ENCODE results near the gene AUP1. TPM values are rescaled to one million over a fixed set of nuclear protein-coding genes. Genes with fewer than 3 reads are reported as not detected.

The AUP1 gene
- total and polyA plus RNA-seq, 2 donors (not counting 1 experiment from before 2014, with no cell fraction given) = 54.0 to 70.4 TPM

DNA sequence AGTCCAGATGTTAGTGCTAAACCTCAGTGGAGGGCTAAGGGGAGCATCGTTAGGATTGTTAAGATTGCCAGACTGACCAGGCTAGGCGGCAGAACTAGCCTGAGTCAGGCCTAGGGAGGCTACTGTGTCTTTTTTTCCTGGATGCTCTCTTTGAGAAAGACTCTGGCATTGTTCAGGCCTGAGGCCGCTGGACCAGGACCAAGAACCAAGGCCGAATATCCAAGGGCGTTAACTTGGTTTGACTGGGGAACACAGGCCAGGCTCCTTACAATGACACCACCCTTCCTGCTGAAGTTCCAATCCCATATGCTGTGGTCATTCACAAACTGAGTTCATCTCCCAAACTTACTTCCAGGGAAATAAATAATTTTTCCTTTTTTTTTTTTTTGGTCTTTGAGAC is 10.8 kb upstream of the AUP1 start:
- H3K9me3 ChIP-seq (ENCODE audit: control insufficient read depth, insufficient read depth, low read depth, low read length) = no peaks in the 10 kb centered on the region

DNA sequence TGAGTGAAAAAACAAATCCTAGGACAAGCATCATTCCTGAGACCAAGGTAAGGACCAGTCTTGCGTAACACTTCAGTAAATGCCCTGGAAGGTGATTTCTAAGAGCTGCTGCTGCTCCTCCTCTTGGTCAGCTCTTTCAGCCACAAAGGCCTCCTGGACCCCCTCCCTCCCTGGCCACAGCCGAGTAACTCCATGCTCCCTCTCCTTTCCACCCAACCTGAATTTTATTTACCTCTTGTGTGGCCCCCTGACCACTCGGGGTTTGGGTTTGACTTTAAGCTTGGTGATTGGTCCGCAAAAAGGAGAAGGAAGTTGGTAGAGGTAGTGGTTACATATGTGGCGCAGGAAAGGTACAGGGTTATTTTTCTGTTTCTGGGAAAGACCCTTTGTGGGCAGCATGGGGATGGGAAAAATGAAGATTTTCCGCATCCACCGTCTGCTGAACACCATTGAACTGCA is 9.4 kb upstream of the AUP1 start:
- H3K4me3 ChIP-seq (replicated peaks in 1 of 4; ENCODE audit: control extremely low read depth in 1 of 4, insufficient read depth in 1 of 4, low read depth in 3 of 4, low read length in 4 of 4) = no peak overlapping the region
- no peak overlapping the region for H3K4me2 ChIP-seq (ENCODE audit: extremely low read depth, insufficient read depth, low read length)
- no peaks in the 10 kb centered on the region for H3K9me3 ChIP-seq (ENCODE audit: control insufficient read depth, insufficient read depth, low read depth, low read length)
- H2AFZ ChIP-seq (ENCODE audit: low read length) = no peak overlapping the region
- peaks cover 2% of the 10 kb centered on the region for H3K27me3 ChIP-seq (ENCODE audit: control insufficient read depth, insufficient read depth, low read length)
- no peak overlapping the region for H3K9ac ChIP-seq (ENCODE audit: insufficient read depth, low read length)
- no peaks in the 10 kb centered on the region for H4K20me1 ChIP-seq (ENCODE audit: control insufficient read depth, extremely low read depth, insufficient read depth, low read length)
- H3K27ac ChIP-seq (ENCODE audit: insufficient read depth, low read length) = no peak overlapping the region
- peaks cover 1% of the 10 kb centered on the region for H3K36me3 ChIP-seq (ENCODE audit: control insufficient read depth, insufficient read depth, low read length)
- H3K79me2 ChIP-seq (ENCODE audit: control insufficient read depth, insufficient read depth, low read length) = no peaks in the 10 kb centered on the region
- no peak for DNase-seq (ENCODE audit: low read depth in 2 of 2)
- TF ChIP-seq, protein P1, sequence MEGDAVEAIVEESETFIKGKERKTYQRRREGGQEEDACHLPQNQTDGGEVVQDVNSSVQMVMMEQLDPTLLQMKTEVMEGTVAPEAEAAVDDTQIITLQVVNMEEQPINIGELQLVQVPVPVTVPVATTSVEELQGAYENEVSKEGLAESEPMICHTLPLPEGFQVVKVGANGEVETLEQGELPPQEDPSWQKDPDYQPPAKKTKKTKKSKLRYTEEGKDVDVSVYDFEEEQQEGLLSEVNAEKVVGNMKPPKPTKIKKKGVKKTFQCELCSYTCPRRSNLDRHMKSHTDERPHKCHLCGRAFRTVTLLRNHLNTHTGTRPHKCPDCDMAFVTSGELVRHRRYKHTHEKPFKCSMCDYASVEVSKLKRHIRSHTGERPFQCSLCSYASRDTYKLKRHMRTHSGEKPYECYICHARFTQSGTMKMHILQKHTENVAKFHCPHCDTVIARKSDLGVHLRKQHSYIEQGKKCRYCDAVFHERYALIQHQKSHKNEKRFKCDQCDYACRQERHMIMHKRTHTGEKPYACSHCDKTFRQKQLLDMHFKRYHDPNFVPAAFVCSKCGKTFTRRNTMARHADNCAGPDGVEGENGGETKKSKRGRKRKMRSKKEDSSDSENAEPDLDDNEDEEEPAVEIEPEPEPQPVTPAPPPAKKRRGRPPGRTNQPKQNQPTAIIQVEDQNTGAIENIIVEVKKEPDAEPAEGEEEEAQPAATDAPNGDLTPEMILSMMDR (conservative IDR thresholded peaks at IDR 0.05 in 1 of 2, IDR thresholded peaks at IDR 0.05 in 1 of 2; ENCODE audit: low read depth in 1 of 2, low read length in 2 of 2) = no peak
- H3K4me1 ChIP-seq (ENCODE audit: control insufficient read depth, extremely low read depth, insufficient read depth, low read length) = no peaks in the 10 kb centered on the region

More for the DNA sequence above, 10.8 kb upstream of the AUP1 start:
- peaks cover 2% of the 10 kb centered on the region for H3K27me3 ChIP-seq (ENCODE audit: control insufficient read depth, insufficient read depth, low read length)
- H3K4me3 ChIP-seq (replicated peaks in 1 of 4; ENCODE audit: control extremely low read depth in 1 of 4, insufficient read depth in 1 of 4, low read depth in 3 of 4, low read length in 4 of 4) = no peak overlapping the region
- H3K79me2 ChIP-seq (ENCODE audit: control insufficient read depth, insufficient read depth, low read length) = no peaks in the 10 kb centered on the region
- no peak overlapping the region for H3K4me2 ChIP-seq (ENCODE audit: extremely low read depth, insufficient read depth, low read length)
- no peak overlapping the region for H3K27ac ChIP-seq (ENCODE audit: insufficient read depth, low read length)
- H4K20me1 ChIP-seq (ENCODE audit: control insufficient read depth, extremely low read depth, insufficient read depth, low read length) = no peaks in the 10 kb centered on the region
- no peak overlapping the region for H2AFZ ChIP-seq (ENCODE audit: low read length)
- no peak for TF ChIP-seq EZH2 (IDR thresholded peaks at IDR 0.05; ENCODE audit: low read length, missing control alignments)
- no peaks in the 10 kb centered on the region for H3K36me3 ChIP-seq (ENCODE audit: control insufficient read depth, insufficient read depth, low read length)
- no peak overlapping the region for H3K9ac ChIP-seq (ENCODE audit: insufficient read depth, low read length)
- H3K4me1 ChIP-seq (ENCODE audit: control insufficient read depth, extremely low read depth, insufficient read depth, low read length) = no peaks in the 10 kb centered on the region
- no peak for DNase-seq (ENCODE audit: low read depth in 2 of 2)

- no peaks in the 10 kb centered on the region for H3K4me1 ChIP-seq (ENCODE audit: control insufficient read depth, extremely low read depth, insufficient read depth, low read length)
- no peaks in the 10 kb centered on the region for H4K20me1 ChIP-seq (ENCODE audit: control insufficient read depth, extremely low read depth, insufficient read depth, low read length)
- no peak overlapping the region for H3K4me3 ChIP-seq (replicated peaks in 1 of 4; ENCODE audit: control extremely low read depth in 1 of 4, insufficient read depth in 1 of 4, low read depth in 3 of 4, low read length in 4 of 4)
- no peak overlapping the region for H3K4me2 ChIP-seq (ENCODE audit: extremely low read depth, insufficient read depth, low read length)
- no peak overlapping the region for H3K9ac ChIP-seq (ENCODE audit: insufficient read depth, low read length)
- TF ChIP-seq, protein P1 (conservative IDR thresholded peaks at IDR 0.05 in 1 of 2, IDR thresholded peaks at IDR 0.05 in 1 of 2; ENCODE audit: low read depth in 1 of 2, low read length in 2 of 2) = no peak
- no peak for TF ChIP-seq EZH2 (IDR thresholded peaks at IDR 0.05; ENCODE audit: low read length, missing control alignments)
- peaks cover 2% of the 10 kb centered on the region for H3K27me3 ChIP-seq (ENCODE audit: control insufficient read depth, insufficient read depth, low read length)
- DNase-seq (ENCODE audit: low read depth in 2 of 2) = no peak
- no peak overlapping the region for H2AFZ ChIP-seq (ENCODE audit: low read length)
- no peaks in the 10 kb centered on the region for H3K9me3 ChIP-seq (ENCODE audit: control insufficient read depth, insufficient read depth, low read depth, low read length)
- peaks cover 5% of the 10 kb centered on the region for H3K36me3 ChIP-seq (ENCODE audit: control insufficient read depth, insufficient read depth, low read length)
- no peaks in the 10 kb centered on the region for H3K79me2 ChIP-seq (ENCODE audit: control insufficient read depth, insufficient read depth, low read length)
- H3K27ac ChIP-seq (ENCODE audit: insufficient read depth, low read length) = no peak overlapping the region
These were observed 7.6 kb upstream of the AUP1 start for GRCh38 chr2:74537140-74537539.
